Activated CD4-positive, alpha-beta T cell treated with anti-CD3 and anti-CD28 coated beads, Interleukin-2, amount 50 U/mL, for 48 hours (primary cell): ENCODE data around the gene SPRED2.

Source experiments
- DNase-seq, 2 experiments: peaks; one replicate each; pipeline ENCODE4 v3.0.0-alpha.2; 2020

Gene SPRED2

DNA sequence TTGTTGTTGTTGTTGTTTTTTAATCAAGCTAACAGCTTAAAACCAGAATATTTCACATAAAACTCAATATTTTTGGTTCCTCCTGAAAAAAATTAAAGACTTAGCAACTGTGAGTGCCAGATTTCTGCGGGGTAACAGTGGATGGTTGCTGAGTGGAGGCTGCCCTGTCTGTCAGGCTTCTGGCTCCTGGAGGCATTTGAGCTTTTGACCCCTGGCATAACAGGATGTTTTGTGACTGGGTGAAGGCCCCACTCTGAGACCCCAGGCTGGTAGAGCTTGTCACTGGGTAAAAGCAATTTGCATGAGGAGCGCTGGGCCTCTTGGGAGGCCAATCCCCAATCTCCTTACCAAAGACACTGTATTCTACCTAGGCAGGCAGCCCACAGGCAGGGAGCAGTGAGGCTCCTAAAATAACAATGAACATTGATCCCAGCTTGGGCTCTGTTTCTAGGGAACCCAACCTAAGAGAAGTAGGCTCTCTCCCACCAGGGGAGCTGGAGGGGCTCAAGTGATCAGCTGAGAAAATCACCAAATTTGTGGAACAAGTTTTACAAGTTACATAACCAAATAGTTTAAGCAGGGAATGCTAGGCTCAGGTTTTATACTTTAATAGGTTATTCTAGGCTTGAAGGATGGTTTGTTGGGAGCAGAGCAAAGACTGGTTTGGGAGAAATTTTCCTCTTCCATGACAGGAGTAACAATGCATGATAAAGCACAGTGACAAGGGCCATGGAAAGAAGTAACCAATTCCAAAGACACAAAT, 5.9 kb upstream of the SPRED2 start:
- DNase-seq, result no peak

DNA sequence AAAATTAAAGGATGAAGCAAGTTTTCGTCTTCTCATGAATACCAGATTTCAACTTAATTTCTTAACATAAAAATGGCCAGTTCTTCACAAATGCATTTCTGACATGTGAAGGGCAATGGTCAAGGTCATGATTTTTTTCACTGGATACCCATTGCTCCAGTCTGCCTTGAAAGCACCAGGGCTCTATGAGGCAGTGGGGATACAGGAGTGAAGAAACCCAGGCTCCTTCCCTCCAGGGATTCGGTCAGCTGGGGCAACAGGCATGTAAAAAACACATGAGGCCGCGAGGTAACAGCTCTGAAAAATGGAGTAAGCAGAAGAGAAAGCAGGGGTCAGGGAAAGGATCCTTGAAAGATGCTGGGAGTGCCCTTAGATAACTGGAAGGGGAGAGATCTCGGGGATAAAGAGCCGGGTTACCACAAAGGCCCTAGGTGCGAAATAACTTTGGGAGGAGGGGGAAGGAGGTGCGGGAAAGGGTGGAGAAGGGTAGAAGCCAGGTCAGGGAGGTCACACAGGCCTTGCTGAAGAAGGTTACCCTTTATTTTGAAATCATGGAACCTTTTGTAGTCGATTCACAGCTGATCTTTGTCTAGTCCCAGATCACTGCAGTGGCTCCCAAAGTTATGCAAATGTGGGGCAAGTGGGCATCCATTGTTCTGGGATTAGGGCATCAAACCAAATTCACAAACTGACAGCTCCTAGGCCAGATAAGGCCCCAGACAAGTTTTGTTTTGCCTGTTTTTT, 5.2 kb upstream of the SPRED2 start:
- no peak for DNase-seq

DNA sequence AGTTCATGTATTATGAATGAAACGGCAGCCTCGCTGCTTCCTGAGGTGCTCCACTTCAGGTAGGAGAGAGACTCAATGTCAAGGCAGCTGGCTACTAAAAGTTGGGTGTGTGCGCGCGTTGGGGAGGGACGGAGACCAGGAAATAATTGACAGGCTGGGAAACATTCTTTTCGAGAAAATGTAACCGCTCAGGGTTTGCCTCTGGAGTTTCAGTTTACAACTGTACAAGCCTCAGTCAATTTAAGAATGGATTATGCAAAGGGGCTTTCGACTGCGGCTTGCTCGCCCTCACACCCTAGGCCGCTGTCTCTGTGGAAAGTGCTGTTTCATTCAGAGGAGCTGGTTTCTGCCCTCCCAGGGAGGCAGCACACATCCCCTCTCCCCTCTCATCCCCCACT, 4.4 kb upstream of the SPRED2 start:
- peak; percentile 54 to 69 for DNase-seq

DNA sequence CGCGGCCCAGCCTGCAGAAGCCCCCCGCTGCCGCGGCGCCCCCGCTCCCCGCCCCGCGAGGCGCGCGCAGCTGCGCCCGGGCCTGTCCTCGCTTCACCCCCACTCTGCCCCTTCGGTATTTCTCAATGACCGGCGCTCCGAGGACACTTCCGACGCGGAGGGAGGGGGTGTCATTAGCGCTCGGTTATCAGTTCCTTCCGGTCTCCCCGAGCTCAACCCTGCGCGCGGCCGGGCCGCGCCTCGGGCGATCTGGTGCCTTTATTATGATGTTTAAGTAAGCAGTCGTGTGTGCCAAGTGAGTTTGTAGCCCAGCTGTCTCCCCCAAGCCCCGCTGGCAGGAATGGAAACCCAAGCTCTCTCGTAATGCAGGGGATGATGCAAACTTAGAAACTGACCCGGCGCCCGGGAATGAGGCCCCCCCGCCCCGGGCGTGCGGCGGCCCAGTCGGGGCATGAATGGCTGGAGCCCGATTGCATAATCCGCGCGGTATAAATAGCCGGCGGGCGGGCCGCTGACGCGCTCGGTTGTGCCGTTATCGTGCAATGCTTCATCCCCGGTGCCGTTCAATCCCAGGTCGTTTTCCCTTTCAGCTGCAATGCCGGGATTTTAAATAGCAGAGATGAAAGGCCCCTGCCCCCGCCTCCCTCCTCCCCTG, 3.9 kb upstream of the SPRED2 start:
- DNase-seq, result peak; percentile 26 to 36

DNA sequence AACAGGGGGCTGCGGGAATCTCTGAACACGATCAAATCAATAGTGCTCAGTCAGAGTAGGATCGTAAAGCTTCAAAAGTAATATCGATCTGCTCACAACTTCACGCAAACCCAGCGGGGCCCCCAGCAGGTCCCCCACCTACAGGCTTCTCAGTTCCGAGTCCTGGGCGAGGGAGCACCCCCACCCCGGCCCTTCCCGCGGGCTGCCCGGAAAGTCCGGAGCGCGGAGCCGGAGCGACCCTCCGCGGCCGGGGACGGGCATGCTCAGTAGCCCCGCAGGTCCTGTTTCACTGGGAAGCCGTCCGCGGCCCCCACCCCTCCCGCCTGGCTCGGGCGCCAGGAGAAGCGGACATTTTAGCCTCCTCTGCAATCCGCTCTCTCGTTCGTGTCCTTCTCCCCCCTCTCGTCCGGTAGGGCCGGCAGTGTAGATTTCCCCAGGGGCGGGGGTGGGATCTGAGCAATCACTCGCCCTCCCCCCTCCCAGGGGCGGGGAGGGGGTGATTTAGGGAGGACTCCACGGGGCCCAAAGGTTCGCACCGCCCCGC, 3.3 kb upstream of the SPRED2 start:
- peak; percentile 56 to 61 for DNase-seq

DNA sequence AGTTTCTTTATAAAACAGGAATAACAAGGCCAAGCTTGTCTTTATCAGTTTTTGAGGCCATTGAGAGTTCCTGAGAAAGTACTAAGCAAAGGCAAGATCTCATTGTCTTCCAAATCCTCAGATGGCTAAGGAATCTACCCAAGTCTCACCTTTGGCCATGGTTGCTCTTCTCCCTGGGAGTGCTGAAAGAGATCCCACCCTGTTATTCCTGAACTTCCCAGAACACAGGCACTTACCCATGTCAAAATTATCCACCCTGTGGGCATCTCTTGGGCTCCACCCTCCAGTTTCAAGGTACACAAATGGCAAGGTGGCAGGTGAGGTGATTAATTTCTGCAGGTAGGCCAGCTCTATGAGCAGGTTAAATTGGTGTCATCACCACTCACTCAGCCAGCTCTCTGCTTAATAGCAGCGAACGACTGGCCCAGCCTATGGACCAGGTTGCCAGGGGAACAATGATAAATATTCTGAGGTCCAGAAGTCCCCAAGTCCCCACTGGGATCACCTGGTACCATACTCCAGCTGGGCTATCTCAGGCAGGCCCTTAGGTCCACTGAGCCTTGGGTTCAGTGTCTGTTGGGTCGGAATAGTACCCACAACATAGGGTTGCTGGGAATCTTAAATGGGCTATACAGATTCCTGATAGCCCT, 2.3 kb upstream of the SPRED2 start:
- no peak for DNase-seq

DNA sequence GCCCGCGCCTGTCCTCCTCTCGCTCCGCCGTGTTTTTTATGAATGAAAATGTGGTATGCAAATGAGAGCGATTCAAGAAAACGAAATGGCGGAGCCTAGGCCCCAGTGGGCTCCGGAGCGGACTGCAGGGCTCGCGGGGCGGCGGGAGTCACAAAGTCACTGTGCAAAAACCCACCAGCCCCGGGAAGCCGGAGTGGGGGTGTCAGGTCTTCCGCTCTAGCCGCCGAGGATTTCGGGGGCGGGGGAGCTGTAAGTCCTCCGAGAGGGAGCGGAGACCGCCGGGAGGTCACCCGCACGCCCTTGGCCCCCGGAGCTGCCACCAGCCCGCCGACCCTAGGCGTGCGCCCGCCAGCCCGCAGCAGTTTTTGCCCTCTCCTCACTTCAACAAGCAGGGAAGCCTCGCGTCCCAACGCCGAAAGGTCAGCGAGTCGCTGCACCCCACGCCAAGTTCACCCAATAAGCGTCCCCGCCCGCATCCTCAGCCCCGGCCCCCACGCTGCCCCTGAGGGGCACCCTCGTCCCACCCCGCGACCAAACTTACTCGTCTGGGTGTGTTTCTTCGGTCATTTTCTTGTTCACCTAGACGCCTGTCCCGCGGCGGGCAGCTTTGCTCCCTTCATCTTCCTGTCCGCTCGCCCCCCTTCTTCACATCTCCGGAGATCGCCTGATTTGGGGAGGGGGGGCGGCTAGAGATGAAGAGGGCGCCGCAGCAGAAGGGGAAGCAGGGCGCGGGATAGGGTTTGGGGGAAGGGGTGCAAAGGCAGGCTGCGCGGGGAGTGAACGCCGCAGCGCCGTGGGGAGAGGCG, 775 bp downstream of the SPRED2 start:
- peak; percentile 41 to 50 for DNase-seq

DNA sequence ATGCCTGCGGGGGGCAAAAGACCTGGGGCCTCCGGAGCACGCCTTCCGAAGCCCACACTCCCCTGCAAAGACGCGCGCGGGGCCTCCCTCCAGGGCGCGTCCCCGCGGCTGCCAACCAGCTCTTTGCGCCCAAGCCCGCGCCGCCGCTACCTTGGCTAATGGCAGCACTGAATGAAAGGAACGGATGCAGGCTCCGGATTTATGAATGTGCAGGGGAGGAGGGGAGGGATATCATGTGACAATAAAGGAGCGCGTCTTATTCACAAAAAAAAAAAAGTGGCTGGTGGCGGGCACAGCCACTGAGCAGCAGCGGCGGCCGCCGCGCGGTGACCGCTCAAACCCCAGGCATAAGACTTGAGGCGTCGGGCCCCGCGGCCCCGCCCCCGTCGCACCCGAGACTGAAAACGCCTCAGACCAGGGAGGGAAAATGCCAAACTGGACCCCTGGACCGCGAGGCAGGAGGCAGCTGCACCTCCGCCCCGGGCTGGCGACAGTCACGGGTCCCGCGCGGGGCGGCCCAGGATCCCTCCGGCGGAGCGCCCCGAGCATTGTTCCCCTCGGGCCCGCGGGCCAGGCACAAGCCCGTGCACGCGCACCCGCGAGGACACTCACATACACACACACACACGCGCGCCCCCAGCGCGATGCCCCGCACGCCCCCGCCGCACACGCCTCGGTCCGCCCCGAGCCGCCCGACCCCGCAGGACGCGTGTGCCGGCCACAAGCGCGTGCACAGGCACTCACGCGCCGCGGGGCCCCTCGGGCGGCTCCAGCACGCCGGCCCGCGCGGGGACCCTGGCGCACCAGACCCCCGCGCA, 1.6 kb downstream of the SPRED2 start:
- DNase-seq, result peak; percentile 47 to 57

DNA sequence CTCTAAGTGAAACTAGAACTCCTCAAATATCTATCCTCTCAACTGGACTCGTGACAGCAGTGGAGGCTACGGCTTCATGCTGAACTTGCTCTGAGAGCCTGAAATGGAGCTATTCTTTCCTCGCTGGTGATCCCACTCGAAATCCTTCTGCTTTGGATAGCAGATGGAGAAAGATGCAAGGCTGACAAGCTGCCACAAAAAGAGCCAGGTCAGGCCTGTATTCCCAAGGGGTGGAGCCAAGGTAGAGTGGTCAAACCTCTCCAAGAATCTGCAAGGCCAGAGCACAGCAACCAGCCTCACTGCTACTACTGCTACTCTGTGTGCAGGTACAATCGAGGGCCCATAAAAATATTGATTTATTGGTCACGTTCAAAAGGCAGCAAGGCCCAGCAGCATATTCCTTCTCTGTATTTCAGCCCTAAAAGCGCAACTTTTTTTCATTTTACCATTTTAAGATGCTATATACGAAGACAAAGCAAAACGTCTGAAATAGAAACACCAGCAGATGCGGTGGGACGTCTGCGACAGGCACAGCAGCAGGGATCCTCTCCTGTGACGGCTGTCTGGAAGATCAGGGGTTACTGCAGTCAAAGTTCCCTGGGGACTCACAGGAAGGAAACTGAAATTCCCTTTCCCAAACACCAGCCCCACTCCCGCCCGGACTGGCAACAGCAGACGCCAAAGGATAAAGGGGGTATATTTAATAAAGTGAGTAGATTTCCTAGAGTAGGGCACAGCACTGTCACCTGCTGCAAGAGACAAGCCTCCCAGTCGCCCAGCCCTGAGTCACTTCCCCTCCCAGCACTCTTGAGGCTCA, 2.4 kb downstream of the SPRED2 start:
- no peak for DNase-seq

DNA sequence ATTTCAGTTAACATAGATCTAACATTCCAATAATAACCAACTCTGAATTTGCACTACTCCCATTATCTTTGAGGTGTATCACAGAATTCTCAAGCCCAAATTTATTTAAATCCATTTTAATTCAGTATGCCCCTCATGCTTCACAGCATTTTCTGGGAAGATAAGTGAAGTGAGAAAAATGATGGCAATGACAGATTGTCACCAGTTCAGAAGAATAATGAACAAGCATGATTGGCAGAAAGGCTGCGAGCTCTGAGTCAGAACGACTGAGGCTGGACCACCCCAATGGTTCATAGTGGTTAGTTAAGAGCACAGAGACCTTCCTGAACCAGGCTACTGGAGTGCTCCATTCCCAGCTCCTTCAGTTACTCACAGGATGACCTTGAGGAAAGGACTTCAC, 4.9 kb downstream of the SPRED2 start:
- no peak for DNase-seq

DNA sequence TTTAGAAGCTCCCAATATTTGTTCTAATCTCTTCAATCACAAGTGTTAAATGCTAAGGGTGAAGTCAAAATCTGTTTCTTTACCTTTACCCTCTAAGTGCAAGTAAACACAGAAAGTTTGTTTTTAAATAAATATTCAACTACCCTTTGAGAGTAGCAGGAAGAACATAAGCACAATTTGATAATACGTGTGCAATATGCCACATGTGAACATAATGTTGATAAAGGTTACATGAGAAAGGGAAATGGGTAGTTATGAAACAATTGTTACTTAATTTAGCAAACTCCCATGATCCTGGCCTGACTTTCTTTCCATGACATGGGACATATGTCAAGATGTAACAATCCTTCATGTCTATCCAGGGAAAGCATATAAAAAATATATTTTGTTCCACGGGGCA, 7.1 kb downstream of the SPRED2 start:
- no peak for DNase-seq

DNA sequence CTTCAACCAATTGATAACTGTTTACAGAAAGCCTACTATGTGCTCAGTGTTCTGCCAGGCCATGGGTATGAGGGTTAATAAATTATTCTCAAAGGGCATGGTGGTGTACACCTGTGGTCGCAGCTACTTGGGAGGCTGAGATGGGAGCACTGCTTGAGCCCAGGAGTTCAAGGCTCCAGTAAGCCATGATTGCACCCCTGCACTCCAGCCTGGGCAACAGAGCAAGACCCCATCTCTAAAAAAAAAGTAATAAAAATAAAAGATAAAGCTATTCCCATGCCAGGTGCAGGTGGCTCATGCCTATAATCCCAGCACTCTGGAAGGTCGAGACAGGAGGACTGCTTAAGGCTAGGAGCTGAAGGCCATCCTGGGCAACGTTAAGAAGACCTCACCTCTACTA, 8.0 kb downstream of the SPRED2 start:
- DNase-seq, result no peak

DNA sequence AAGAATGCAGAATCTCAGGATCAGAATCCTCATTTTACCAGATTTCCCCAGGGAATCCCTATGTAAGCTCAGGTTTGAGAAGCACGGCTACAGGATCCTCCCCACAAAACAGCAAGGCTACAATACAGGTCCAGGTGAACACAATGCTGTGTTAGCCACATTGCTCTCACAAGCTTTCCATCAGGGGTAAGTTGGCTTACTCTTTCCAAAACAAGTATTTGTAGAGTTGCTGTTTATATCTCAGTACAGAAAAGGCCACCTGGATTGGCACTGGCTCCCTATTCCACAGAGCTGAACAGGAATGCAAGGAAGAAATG, 11.0 kb downstream of the SPRED2 start:
- no peak for DNase-seq

DNA sequence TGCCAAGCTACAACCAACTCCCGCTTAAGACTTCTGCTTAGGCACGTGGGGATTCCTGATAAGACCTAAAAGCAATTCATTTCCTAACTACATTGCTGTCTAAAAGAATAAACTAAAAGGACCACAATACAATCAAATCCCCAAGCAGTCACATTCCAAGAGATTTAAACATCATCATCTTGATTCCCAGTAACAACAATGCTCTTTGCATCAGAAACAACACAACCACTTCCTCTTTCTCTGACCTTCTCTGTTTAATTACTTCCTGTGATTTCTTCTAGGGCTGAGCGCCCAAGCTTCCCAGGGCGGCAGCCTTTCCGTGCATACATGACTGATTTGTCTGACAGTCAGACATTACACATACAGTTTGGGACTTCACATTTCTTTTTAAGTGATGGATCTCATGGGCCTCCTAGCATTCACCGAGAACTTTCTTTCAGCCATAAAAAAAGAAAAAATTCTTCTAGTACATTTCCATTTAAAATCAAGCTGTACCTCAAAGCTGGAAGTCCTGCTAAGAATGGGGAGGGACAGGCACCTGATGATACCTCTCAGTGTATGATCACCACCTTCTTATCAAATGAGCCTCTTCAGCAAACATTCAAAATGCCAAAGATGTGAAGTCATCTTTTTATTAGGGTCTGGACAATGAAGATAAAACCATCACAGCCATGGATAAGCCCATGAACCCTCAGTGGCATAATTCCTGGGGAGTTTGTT, 11.5 kb downstream of the SPRED2 start:
- DNase-seq, result no peak

DNA sequence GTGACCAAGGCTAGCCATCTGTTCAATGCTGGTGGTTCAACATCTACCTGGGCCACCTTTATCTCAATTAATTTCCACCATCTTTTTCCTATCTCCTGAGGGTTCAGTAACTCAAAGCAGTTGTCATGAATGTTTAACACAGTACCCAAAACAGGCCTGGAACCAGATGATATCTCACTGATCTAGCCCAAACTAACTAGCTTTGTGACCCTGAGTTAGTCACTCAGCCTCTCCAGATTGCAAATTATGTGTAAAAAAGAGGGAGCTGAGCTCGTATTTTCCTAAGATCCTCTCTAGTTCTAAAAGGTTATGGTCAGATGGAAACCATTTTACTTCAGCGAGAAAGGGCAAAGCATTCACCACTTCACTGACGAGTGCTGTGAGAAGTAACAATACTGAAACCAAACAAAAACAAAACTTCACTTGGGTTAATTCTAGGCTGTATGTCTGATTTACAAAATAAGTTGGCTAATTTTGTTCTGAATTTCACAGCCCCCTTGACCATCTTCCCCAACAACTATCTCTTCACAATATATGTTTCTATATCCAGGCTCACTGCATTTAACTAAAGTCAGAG, 14.8 kb downstream of the SPRED2 start:
- no peak for DNase-seq

DNA sequence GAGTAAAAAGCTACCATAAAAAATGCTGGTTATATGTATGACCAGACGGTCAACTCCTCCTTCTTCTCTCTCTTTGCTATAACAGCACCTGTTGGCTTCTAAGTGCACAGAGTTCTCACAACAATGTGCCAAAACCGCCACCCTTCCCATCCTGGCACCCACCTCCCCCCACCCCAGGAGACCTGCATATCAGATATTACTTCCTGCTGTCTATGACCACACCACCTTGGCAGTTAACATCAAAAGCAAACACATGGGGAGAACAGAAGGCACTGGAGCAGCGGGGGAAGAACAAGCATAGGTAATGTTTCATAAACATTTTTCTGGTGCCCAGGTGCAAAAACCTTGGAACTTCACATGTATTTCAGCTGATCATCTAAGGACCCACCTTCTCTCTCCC, 15.5 kb downstream of the SPRED2 start:
- DNase-seq, result no peak

DNA sequence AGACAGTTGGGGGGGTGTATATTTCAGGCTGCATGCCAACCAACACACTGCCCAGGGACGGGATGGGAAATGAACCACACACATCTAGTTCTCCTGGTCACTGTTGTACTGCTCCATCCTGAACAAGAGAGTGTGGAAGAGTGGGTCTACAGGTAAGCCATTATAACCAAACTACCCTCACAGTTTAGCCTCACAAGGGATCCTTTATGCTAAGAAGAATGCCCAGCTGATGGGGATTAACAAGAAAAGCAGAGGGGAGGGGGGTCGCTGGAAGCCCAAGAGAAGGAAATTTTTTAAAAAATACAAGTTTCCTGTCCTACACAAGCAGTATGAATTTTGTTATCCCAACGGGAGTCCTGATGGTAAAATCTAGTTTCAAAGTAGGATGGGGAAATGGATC, 16.1 kb downstream of the SPRED2 start:
- DNase-seq, result no peak

DNA sequence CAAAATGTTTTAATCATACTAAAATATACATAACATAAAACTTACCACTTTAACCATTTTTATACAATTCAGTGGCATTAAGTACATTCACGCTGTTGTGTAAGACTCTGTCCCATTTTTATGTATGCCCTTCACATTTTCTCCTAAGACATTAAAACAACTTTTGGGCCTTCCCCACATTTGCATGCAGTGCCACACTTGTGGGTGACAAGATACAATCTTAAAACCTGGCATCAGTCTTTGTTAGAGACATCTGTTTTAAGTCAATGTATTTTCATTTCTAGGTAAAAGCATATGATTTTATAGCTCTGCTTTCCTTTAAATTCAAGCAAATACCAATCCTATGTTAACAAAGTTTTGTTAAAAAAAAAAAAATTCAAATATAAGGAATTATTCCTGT, 17.3 kb downstream of the SPRED2 start:
- DNase-seq, result no peak

DNA sequence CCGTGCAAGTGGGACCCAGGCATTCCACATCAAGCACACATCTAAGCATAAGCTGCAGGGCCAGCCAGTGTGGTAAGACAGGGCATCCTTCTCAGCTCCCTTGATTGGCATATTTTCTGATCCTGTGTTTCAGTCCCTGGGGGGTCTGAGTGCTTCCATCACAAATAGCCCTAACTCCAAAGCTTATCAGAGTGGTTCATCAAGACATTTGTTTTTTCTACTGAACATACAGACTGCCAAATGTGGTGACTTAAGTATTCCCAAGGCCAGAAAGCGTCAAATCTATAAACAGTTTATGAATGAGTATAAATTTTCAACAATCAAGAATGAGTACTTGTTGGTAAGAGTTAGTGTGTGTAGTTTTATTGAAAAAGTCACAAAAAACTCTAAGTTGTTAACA, 18.8 kb downstream of the SPRED2 start:
- no peak for DNase-seq

DNA sequence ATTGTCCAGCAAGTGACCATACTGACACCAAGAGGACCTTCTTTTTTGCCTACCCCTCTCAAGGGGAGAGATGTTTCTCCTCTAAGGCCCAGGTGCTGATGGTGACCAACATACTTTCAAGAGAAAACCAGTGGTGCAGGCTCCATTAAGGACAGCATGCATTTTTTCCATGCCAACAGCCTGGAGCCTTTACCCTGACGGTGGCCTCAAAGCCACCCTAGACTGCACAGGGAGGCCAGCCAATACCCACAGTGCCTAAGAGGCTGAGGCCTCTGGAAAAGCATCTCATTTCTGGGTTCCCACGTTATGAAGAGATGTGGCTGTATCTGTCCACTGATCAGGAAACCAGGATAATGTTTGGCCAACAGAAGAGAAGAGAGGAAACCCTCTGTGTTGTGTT, 19.3 kb downstream of the SPRED2 start:
- no peak for DNase-seq
